AG04450 (cell line): ENCODE results near the gene TCP11. TPM values are rescaled to one million over a fixed set of nuclear protein-coding genes. Genes with fewer than 3 reads are reported as not detected.

Source experiments
- CTCF ChIA-PET: fragments of 300-600, 350-600 bp; formaldehyde crosslinking; extraction: SDS; loops from one replicate; lab custom pipeline; 2022; ENCODE audit warnings: antibody characterized with exemption, inconsistent platforms; lab: Charles Lee
- POLR2A ChIA-PET: fragments of 350-600 bp; formaldehyde crosslinking; extraction: SDS; loops from one replicate; lab custom pipeline; 2021; ENCODE audit warnings: antibody characterized with exemption, inconsistent platforms; lab: Yijun Ruan, JAX
- DNase-seq: peaks from one replicate; pipeline ENCODE4 v3.0.0-alpha.2; 2011; ENCODE audit warnings: low read depth, low spot score
- H3K27ac ChIP-seq: one replicate; pipeline ENCODE4 v1.5.1; 2012; ENCODE audit warnings: low read depth, low read length, control low read depth
- H3K27me3 ChIP-seq: one replicate; pipeline ENCODE4 v1.6.0; 2012; ENCODE audit warnings: low read length; ENCODE audit not compliant: control insufficient read depth, insufficient read depth
- H3K4me3 ChIP-seq: 2 replicates; pipeline ENCODE4 v1.5.1; 2011; ENCODE audit warnings: mild to moderate bottlenecking, low read depth, low read length, control low read depth
- H3K9me3 ChIP-seq: 2 replicates; pipeline ENCODE4 v1.5.1; 2012; ENCODE audit warnings: low read length; ENCODE audit not compliant: control insufficient read depth, insufficient read depth
- polyA plus RNA-seq: library from polyadenylated mRNA; depleted of rRNA; stranded (reverse); fragments of >200 nt; gene quantifications from 2 replicates; pipeline ENCODE4 v1.2.3, GENCODE V29; 2011
- TF ChIP-seq, protein P1 (sequence below): IDR thresholded peaks from 2 replicates; pipeline ENCODE4 v1.5.1; 2011; ENCODE audit warnings: low read depth, low read length, control low read depth, inconsistent platforms

Gene TCP11
- polyA plus RNA-seq, 1 experiment = 0.11 TPM

- H3K9me3 ChIP-seq = no peaks in the 10 kb centered on the region; the same call in 1 of the 2 replicates
- no peaks in the 10 kb centered on the region for H3K27me3 ChIP-seq
- no peak for DNase-seq
- POLR2A ChIA-PET = no interaction called here
- no peak overlapping the region for H3K27ac ChIP-seq
- TF ChIP-seq, protein P1, sequence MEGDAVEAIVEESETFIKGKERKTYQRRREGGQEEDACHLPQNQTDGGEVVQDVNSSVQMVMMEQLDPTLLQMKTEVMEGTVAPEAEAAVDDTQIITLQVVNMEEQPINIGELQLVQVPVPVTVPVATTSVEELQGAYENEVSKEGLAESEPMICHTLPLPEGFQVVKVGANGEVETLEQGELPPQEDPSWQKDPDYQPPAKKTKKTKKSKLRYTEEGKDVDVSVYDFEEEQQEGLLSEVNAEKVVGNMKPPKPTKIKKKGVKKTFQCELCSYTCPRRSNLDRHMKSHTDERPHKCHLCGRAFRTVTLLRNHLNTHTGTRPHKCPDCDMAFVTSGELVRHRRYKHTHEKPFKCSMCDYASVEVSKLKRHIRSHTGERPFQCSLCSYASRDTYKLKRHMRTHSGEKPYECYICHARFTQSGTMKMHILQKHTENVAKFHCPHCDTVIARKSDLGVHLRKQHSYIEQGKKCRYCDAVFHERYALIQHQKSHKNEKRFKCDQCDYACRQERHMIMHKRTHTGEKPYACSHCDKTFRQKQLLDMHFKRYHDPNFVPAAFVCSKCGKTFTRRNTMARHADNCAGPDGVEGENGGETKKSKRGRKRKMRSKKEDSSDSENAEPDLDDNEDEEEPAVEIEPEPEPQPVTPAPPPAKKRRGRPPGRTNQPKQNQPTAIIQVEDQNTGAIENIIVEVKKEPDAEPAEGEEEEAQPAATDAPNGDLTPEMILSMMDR = no peak
- CTCF ChIA-PET = interaction anchor here (0.6 to 1.3 kb wide), 3 partner anchors 17 to 1030 kb away, joined by 3 to 6 read pairs (median 3); no protein-coding TSS in a partner anchor
- H3K4me3 ChIP-seq = no peak overlapping the region
These were observed 44.2 kb upstream of the TCP11 start for GRCh38 chr6:35185302-35185681.

DNA sequence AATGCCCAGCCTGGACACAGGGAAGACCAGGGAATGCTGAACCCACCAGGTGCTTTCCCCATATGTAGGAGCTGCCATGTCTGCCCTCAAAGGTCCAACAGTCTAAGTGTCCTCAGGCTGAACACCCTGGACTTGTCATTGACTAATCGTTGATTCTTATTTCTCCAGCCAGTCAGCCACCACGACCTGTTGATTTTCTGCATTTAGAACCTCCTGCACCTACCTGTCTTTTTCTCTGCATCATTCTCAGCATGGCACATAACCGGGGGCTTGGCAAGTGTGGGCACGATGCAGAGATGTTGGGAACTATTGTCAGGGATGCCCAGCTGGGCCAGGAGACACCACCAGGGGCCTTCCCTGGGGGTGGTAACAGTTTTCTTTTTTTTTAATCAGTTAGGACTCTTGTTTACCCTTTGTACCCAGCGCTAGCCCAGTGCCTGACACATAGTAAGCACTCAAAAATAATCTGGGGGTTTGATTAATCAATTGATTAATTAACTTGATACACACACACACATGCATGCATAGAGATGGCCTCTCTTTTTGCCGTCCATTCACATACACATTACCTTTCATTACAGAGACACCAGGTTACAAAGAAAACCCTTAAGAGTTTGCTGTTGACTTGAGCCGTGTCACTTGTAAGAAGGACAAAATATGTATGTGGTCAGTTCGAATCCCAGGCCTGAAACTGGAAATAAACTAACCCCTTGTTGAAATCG lies 43.6 kb upstream of the TCP11 start:
- Histone ChIP-seq H3K9me3 (no peaks in the 10 kb centered on the region; the same call in 1 of the 2 replicates), H3K27me3 (no peaks in the 10 kb centered on the region), H3K4me3 (no peak overlapping the region), H3K27ac (no peak overlapping the region)
- CTCF ChIA-PET = interaction anchor here (0.6 to 0.7 kb wide), 2 partner anchors 24 to 1029 kb away, joined by 3 to 6 read pairs; no protein-coding TSS in a partner anchor
- TF ChIP-seq, protein P1 = no peak
- POLR2A ChIA-PET = no interaction called here
- DNase-seq = no peak

GRCh38 chr6:35183935-35184334 lies 42.8 kb upstream of the TCP11 start:
- H3K27ac ChIP-seq = no peak overlapping the region
- no peak overlapping the region for H3K4me3 ChIP-seq
- CTCF ChIA-PET = no interaction called here
- DNase-seq = no peak
- H3K27me3 ChIP-seq = no peaks in the 10 kb centered on the region
- TF ChIP-seq, protein P1 = no peak
- no peaks in the 10 kb centered on the region; the same call in 1 of the 2 replicates for H3K9me3 ChIP-seq
- POLR2A ChIA-PET = no interaction called here

DNA sequence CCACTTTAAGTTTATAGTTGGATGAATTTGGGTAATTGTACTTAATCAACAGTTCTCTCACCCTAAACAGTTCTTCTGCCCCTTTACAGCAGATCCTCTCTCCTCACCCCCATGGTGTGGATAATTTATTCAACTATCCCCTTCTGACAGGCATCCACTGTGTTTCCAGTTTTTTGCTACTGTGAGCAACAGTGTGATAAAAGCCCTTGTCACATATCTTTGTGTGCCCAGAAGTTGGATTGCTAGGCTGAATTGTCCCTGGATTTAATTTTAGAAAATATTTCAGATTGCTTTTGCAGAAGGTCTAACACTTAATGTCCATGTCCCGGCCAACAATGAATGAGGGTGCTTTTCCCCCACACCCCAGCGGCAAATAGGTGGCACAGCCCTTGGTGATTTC lies 42.1 kb upstream of the TCP11 start:
- Histone ChIP-seq H3K9me3 (no peaks in the 10 kb centered on the region; the same call in 1 of the 2 replicates), H3K4me3 (no peak overlapping the region), H3K27me3 (no peaks in the 10 kb centered on the region), H3K27ac (no peak overlapping the region)
- no peak for DNase-seq
- POLR2A ChIA-PET = no interaction called here
- TF ChIP-seq, protein P1 = no peak
- CTCF ChIA-PET = no interaction called here

DNA sequence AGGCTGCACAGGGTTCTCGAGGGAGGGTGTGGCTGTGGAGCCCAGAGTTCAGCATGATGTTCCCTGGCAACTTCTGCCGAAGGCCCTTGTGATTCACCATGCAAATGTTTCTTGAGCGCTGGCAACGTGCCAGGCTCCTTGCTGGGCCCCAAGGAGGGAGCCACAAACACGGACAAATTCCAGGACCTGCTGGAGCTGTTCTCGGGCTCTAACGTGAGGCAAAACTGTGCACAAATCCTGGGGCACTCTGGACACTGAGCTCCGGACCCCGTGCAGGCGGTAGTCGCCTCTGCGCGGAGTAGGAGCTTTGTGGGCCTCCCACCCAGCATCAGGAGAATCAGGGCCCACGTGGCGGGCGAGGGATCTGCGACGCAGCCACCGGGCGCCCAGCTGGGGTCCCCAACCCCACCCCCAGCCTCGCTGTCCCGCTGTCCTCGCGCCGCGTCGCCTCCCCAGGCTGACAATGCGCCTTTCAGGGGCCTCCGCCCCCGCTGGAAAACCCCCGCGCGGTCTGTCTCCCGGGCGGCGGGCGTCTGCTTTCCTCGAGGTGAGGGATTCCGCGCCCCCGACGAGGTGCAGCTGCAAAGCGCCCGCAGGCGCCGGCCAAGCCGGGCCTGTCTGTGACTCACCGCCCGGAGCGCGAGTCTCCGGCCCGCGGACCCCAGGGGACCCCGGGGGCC lies 40.9 kb upstream of the TCP11 start:
- DNase-seq = no peak
- Histone ChIP-seq H3K27me3 (no peaks in the 10 kb centered on the region), H3K27ac (peak overlapping the region; percentile 39), H3K9me3 (no peaks in the 10 kb centered on the region; the same call in 1 of the 2 replicates), H3K4me3 (no peak overlapping the region)
- POLR2A ChIA-PET = interaction anchor here (0.6 kb wide), 1 partner anchor 31 kb away, joined by 8 read pairs; no protein-coding TSS in a partner anchor
- TF ChIP-seq, protein P1 = no peak
- CTCF ChIA-PET = interaction anchor here (1.7 kb wide), 1 partner anchor 23 kb away, joined by 10 read pairs; no protein-coding TSS in a partner anchor
